Right hindlimb (tissue), 1 donor: Measurements from ENCODE around the gene MSI2.
A peak's percentile ranks its signal among the peaks of the same experiment; 100 is the strongest.

Experiments used
- DNase-seq: peaks from one replicate; pipeline ENCODE4 v3.0.0-alpha.2; 2018

Gene MSI2

GRCh38 chr17:57419940-57420550, 163.7 kb downstream of the MSI2 start:
- no peak for DNase-seq

GRCh38 chr17:57420734-57421717, 164.7 kb downstream of the MSI2 start:
- peak; percentile 55 for DNase-seq

GRCh38 chr17:57422574-57423164, 166.3 kb downstream of the MSI2 start:
- DNase-seq: no peak

GRCh38 chr17:57423541-57423940, 167.2 kb downstream of the MSI2 start:
- no peak for DNase-seq

GRCh38 chr17:57424273-57424672, 167.9 kb downstream of the MSI2 start:
- no peak for DNase-seq

- DNase-seq: no peak
These were observed 168.5 kb downstream of the MSI2 start for GRCh38 chr17:57424777-57425188.

- DNase-seq: no peak
These were observed 169.1 kb downstream of the MSI2 start for GRCh38 chr17:57425431-57425830.

GRCh38 chr17:57425903-57426880, 169.9 kb downstream of the MSI2 start:
- DNase-seq: no peak

GRCh38 chr17:57429966-57430365, 173.6 kb downstream of the MSI2 start:
- no peak for DNase-seq

GRCh38 chr17:57431415-57431814, 175.1 kb downstream of the MSI2 start:
- DNase-seq: no peak

GRCh38 chr17:57432507-57433277, 176.4 kb downstream of the MSI2 start:
- no peak for DNase-seq

- DNase-seq: no peak
These were observed 177.1 kb downstream of the MSI2 start for GRCh38 chr17:57433452-57433851.

GRCh38 chr17:57434361-57434760, 178.0 kb downstream of the MSI2 start:
- DNase-seq: no peak

GRCh38 chr17:57436565-57436964, 180.2 kb downstream of the MSI2 start:
- DNase-seq: no peak

- DNase-seq: no peak
These were observed 181.9 kb downstream of the MSI2 start for GRCh38 chr17:57438066-57438731.

- DNase-seq: no peak
These were observed 183.3 kb downstream of the MSI2 start for GRCh38 chr17:57439651-57440050.

GRCh38 chr17:57440522-57441269, 184.4 kb downstream of the MSI2 start:
- DNase-seq: peak; percentile 70

GRCh38 chr17:57441270-57441600, 184.9 kb downstream of the MSI2 start:
- DNase-seq: no peak

GRCh38 chr17:57442401-57442823, 186.1 kb downstream of the MSI2 start:
- no peak for DNase-seq

- DNase-seq: peak; percentile 75
These were observed 186.7 kb downstream of the MSI2 start for GRCh38 chr17:57442914-57443571.
